ENCODE results near the gene LUZP2.

Gene LUZP2

DNA sequence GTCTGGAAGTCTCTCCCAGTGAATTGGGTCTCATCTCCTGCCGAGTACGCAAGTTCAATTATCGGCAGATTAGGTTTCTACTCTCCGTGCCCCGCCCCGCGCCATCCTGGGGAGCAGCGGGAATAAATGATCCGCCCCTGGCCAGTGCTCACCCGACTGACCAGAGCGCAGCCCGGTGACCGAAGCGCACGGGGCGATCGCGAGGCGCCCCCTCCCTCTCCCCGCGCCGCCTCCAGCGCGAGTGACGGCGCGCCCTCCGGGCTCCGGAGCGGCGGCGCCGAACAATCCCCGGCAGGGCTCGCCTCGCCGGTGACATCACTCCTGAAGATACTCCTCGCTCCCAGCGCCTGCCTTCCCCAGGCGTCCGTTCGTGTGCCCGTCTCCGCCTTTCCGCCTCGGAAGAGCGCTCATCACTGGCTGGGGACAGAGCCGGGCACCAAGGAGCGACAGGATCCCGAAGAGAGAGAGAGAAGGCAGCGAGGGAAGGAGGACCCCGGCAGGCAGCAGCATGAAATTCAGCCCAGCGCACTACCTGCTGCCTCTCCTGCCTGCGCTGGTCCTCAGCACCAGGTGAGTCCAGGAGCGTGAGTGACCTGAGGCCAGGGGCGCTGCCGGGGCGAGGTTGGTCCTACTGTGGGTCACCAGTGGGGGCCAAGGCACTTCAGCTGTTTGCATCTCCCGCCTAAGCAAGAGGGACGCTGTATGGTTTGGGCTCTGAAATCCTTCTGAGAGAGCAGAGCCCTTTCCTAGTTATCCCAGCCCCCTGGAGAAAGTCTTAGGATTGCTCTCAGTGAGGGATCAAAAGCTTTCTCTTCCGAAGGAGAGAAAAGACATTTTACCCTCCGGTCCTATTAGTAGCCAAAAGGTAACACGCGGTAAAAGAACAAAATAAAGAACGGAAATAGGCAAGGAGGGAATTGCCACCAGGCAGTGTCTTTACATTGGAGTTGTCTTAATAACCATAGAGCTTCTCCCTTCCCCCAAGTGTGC lies at the start of gene LUZP2:
Gene LUZP2 (plus strand): TSS at position 318 of the 990 bp plus-strand sequence.
- DNase-seq, result no peak

DNA sequence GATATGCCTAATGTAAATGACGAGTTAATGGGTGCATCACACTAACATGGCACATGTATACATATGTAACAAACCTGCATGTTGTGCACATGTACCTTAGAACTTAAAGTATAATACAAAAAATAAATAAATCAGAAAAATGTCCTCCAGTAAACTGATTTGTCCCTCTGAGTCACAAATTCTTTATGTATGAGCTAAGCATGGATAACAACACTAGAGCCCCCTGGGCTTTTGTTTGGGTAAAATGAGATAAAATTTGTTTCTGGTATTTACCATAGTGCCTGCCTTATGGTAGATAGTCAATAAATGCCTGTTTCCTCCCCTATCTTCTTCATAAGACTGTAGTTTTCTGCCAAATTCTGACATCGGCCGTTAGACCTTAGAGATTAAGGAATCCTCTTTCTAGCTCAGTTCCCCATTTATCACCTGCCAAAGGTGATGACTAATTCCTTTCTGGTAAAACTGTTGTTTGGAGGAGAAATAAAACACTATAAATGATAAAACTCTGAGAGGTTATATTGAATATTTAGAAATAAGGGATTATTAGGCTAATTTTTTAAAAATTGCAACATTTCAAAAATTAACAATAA lies 43.6 kb upstream of the LUZP2 start:
- no peak for DNase-seq

DNA sequence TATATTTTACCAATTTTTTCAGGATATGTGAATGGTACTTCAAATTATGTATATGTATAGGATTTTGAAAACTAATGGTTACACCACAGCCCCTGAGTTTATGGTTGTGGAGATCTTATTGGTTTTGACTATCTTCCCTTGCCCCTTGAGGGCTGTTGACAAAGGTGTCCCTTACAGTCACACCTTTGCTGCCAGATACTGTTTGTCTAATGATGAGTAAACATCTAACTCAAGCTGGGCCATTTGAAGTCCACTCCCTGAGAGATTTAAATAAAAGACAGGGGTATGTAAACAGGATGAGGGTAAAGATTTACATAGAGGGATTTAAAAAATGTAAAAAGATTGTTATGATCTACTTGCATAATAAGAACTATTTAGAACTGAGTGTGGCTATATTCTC lies 38.9 kb upstream of the LUZP2 start:
- DNase-seq, result no peak

DNA sequence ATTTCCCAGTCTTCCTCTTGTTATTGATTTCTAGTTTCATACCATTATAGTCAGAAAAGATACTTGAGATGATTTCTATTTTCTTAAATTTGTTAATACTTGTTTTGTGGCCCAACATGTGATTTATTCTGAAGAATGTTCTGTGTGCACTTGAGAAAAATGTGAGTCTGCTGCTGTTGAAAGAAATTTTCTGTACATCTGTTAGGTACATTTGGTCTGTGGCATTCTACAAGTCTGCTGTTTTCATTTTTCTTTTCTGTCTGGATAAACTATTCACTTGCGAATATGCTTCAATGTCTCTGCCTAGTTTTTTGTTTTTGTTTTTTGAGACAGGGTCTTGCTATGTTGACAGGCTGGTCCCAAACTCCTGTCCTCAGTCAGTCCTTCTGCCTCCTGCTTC lies 26.4 kb upstream of the LUZP2 start:
- DNase-seq, result no peak

GRCh38 chr11:24471084-24471483 lies 25.8 kb upstream of the LUZP2 start:
- DNase-seq, result no peak

DNA sequence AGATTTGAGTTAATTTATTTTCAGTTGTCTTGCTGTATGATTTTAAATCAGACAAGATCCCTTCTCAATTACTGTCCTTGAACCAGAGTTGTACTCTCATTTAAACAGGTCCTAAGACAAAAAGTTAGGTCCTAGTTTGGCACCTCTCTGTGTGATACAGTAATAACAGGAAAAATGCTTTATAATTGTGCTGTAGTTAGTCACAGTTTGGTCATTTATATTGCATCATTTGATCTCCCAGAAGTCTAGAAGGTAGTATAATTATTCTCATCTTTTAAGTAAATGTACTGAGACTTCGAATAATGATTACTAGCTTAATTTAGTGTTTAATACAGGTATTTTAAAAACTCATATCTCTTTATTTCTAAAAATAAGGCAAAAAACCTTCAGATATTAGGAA lies 18.1 kb upstream of the LUZP2 start:
- no peak for DNase-seq

DNA sequence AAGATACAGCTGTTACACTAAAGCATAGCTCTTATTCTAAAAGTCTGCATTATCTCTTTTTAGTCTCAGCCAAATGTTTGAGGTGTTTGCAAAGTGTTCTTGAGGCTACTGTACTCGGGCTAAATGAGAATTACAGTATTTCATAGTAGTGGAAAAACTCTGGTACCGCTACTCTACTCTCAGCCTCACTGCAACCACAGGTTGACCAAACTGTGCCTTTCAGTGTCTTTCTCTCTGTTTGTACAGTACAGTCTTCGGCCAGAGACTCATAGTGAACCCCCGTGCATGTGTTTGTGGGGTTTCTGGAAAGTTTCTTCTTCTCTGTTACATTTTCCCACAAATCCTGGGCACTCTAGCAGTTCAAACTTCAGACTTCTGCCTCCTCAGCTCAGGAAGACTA lies 7.4 kb upstream of the LUZP2 start:
- no peak for DNase-seq

- no peak for DNase-seq
Measured at GRCh38 chr11:24496386-24496735, 492 bp upstream of the LUZP2 start.

GRCh38 chr11:24497831-24498230 lies 978 bp downstream of the LUZP2 start:
- DNase-seq, result no peak

- no peak for DNase-seq
Measured at GRCh38 chr11:24502425-24502824, 5.6 kb downstream of the LUZP2 start.

DNA sequence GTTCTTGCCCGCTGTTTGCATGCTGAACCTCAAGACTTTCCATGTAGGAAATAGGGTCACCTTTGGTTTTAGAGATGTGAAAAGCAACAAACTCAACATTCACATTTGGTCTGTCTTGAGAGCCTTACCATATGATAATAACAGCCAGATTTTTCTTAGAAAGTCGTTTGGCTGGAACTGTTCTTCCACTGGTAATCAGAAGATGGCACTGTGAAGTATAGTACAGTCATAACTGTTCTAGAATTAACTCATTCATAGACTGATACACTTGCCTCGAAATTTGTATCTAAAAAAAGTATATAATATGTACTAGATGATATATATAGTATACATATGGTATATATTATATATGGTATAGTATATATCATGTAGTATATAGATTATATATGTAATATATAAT lies 12.3 kb downstream of the LUZP2 start:
- no peak for DNase-seq

DNA sequence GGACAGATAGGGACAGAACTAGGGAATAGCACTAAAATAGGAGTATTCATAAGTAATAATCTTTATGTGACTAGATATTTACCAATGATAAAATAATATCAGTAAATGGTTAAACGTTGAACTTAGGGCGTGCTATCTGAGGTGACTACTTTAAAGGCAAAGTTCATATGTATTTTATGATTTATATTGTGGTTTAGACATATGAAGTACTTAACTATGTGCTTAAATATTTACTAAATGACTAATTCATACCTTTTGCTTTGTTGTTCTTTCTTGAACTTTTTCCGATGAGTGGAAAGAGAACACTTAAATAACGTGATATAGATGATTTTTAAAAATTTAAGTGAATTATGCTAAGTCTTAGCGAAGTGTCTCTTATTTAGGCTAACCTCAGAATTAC lies 14.7 kb downstream of the LUZP2 start:
- DNase-seq, result no peak

- DNase-seq, result no peak
Measured at GRCh38 chr11:24513479-24514218, 16.8 kb downstream of the LUZP2 start.

DNA sequence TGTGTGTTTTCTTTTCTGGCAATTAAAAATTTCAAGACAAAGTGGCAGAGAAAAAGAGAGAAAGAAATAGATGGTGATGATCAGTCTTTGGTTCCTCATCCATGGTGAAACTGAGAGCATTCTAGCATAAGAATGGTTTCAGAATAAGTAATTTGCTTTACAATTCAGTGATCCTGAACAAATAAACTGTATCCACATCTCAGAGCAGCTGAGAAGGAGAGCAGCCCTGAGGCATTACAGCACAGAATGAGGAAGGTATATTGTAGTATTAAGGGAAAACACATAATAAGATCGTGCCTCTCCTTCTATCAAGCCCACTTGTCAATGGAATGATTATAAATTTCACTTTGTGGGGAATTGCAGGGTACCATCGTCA lies 17.4 kb downstream of the LUZP2 start:
- no peak for DNase-seq

DNA sequence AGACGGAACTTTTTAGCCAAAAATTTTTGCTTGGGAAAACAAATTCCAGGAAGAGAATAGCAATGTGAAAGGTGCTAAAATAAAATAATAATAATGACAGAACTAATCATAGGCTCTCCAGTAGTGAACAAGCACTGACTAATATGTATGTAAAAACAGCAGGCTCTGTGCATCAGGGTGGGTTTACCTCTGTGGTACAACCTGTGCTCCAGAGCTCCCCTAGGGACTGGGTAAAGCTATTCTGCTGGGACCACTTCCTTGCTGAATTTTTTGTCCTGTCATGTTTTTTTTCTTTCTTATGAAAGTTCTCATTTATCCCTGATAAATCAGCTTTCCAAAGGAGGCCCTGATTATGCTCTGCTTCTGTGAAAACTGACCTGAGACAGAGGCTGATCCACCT lies 18.8 kb downstream of the LUZP2 start:
- no peak for DNase-seq

- DNase-seq, result no peak
Measured at GRCh38 chr11:24516638-24517037, 19.8 kb downstream of the LUZP2 start.

DNA sequence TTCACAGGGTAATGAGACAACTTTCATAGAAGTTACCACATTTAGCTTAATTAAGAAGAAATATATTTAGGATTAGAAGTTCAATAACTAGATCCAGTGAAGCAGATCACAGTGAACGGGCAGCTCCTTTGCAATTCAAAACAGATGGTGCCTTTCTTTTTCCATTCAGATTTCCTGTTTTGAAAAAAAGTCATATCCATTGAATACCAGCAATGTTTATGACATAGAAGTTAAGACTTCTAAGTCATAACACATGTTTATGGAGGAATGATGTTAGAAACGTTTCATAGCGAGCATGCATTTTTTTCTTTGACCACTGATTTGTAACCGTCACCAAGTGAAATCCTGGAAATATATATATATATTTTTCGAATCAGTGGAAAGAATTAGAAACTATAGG lies 24.7 kb downstream of the LUZP2 start:
- no peak for DNase-seq

DNA sequence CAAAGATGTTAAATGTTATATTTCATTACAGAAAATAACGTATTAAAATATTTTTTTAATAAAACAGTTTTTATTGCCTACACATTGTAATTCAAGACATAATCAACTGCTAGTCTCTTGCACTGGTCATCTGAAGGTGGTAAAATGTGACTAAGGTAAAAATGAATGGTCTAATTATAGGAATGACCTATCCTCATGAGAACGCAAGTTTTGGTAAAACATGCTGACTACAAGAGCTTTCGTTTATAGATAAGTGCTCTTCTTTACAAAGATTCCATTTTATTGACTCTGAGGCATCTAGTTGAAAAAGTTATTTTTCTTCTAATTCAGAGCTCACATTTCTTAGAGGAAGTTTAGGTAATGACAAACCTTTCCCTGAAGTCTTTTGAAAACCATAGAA lies 27.3 kb downstream of the LUZP2 start:
- DNase-seq, result no peak

GRCh38 chr11:24531528-24531927 lies 34.7 kb downstream of the LUZP2 start:
- DNase-seq, result no peak

GRCh38 chr11:24543771-24544170 lies 46.9 kb downstream of the LUZP2 start:
- DNase-seq, result no peak

- no peak for DNase-seq
Measured at GRCh38 chr11:24556693-24557092, 59.8 kb downstream of the LUZP2 start.

- DNase-seq, result no peak
Measured at GRCh38 chr11:24559315-24559714, 62.5 kb downstream of the LUZP2 start.

- DNase-seq, result no peak
Measured at GRCh38 chr11:24560324-24560723, 63.5 kb downstream of the LUZP2 start.

GRCh38 chr11:24567380-24567779 lies 70.5 kb downstream of the LUZP2 start:
- DNase-seq, result no peak

All from activated naive CD4-positive, alpha-beta T cell treated with Interleukin-2 at 50 U/mL for 16 hours (primary cell).